Omental fat pad (tissue), 4 donors: Measurements from ENCODE around the gene CENPS. TPM values are rescaled to one million over a fixed set of nuclear protein-coding genes. Genes with fewer than 3 reads are reported as not detected.

ENCODE experiments used
- ATAC-seq: fragments of 150-250 bp; one replicate; pipeline ENCODE4 v1.9.1; 2016; ENCODE audit warnings: mild to moderate bottlenecking, moderate library complexity; ENCODE audit not compliant: low FRiP score
- DNase-seq: peaks from one replicate; pipeline ENCODE4 v3.0.0-alpha.2; 2019; ENCODE audit warnings: low spot score
- CTCF ChIP-seq, 3 donors: fragments of 450-650 bp; IDR thresholded peaks; one replicate each; pipeline ENCODE4 v1.5.1; 2016 to 2017; ENCODE audit warnings: antibody characterized with exemption in 3 of 3, mild to moderate bottlenecking in 3 of 3, moderate library complexity in 2 of 3
- total RNA-seq, 4 donors: library from RNA; depleted of rRNA; stranded (reverse); fragments of >200 nt; gene quantifications; one replicate each; pipeline ENCODE4 v1.1.0, GENCODE V29; 2016

The CENPS gene
- total RNA-seq, 4 donors from 2014 or later: 3.5 to 5.4 (median 4.3) TPM

- DNase-seq (no peak), ATAC-seq (no peak)
- TF ChIP-seq CTCF (IDR thresholded peaks at IDR 0.05): no peak
These were observed 49.1 kb downstream of the CENPS start for GRCh38 chr1:10479296-10479695.

- DNase-seq: no peak
- no peak for ATAC-seq
- TF ChIP-seq CTCF (IDR thresholded peaks at IDR 0.05): no peak
These were observed 50.4 kb downstream of the CENPS start for GRCh38 chr1:10480614-10481013.

GRCh38 chr1:10484521-10484920 lies 54.3 kb downstream of the CENPS start:
- DNase-seq (no peak), ATAC-seq (peak; percentile 37)
- no peak for TF ChIP-seq CTCF (IDR thresholded peaks at IDR 0.05)

- no peak for TF ChIP-seq CTCF (IDR thresholded peaks at IDR 0.05)
- no peak for DNase-seq
- ATAC-seq: no peak
These were observed 59.2 kb downstream of the CENPS start for GRCh38 chr1:10489291-10490055.

GRCh38 chr1:10490286-10490970 lies 60.2 kb downstream of the CENPS start:
- TF ChIP-seq CTCF (IDR thresholded peaks at IDR 0.05): no peak
- DNase-seq (no peak), ATAC-seq (no peak)

Other genes with a start within 250 kb of the CENPS start
- 10 to 100 TPM; 45.7 to 63.5 (median 52.1) TPM for gene KIF1B, start 219.9 kb upstream of the CENPS start, total RNA-seq
- gene PGD, start 31.4 kb upstream of the CENPS start, total RNA-seq: 100 to 1,000 TPM; 139 to 432 (median 290) TPM
- 1 to 10 TPM in 1 of 4 donors, not detected in 3; 1.7 TPM for gene CORT, start 19.6 kb downstream of the CENPS start, total RNA-seq
- 10 to 100 TPM; 17.8 to 27.2 (median 21.6) TPM for gene DFFA, start 42.1 kb downstream of the CENPS start, total RNA-seq
- gene PEX14, start 44.5 kb downstream of the CENPS start, total RNA-seq: 10 to 100 TPM; 10.6 to 19.6 (median 13.9) TPM